Adrenal gland (tissue), 5 donors: Measurements from ENCODE around the gene ZNHIT3.

Experiments used
- CTCF ChIP-seq, 6 experiments: fragments of 450-650 bp in 4 of 6; fragments of 200-600 bp in 2 of 6; sonication (generic) in 1 of 6; IDR thresholded peaks; 1 replicate in 5 of 6; 2 replicates in 1 of 6; pipeline versions ENCODE4 v1.5.1 to v1.8.0; 2016 to 2021; ENCODE audit warnings: antibody characterized with exemption in 6 of 6, mild to moderate bottlenecking in 2 of 6, moderate library complexity in 1 of 6
- POLR2A ChIP-seq, 2 donors: fragments of 450-650 bp; IDR thresholded peaks; one replicate each; pipeline ENCODE4 v1.6.1; 2017; ENCODE audit warnings: antibody characterized with exemption in 2 of 2, mild to moderate bottlenecking in 2 of 2, moderate library complexity in 1 of 2
- donor health status: DM: no; HTN: no; CAD: no.

GRCh38 chr17:36459045-36459444, 27.4 kb upstream of the ZNHIT3 start:
- TF ChIP-seq POLR2A (IDR thresholded peaks at IDR 0.05) (no peak), CTCF (IDR thresholded peaks at IDR 0.05) (no peak)
